B cell (primary cell): ENCODE measurements around the gene TIA1. TPM values are rescaled to one million over a fixed set of nuclear protein-coding genes. Genes with fewer than 3 reads are reported as not detected.

Experiments used
- ATAC-seq: fragments of 200-7000 bp; cut with Tn5 transposase; one replicate; pipeline ENCODE4 v1.10.0; 2021; ENCODE audit warnings: low read depth, mild to moderate bottlenecking, moderate number of reproducible peaks, moderate library complexity
- CTCF ChIA-PET: fragments of 350-600 bp; sonication (Branson Sonifier 250); formaldehyde crosslinking; loops from one replicate; lab custom pipeline; 2021; ENCODE audit warnings: antibody characterized with exemption, inconsistent platforms; lab: Charles Lee
- POLR2A ChIA-PET: fragments of 350-600 bp; sonication (Branson Sonifier 250); formaldehyde crosslinking; loops from one replicate; lab custom pipeline; 2021; ENCODE audit warnings: antibody characterized with exemption; lab: Charles Lee
- DNase-seq: peaks from one replicate; pipeline ENCODE4 v3.0.0; 2013
- H2AFZ ChIP-seq: 2 replicates; pipeline ENCODE4 v1.6.1; 2012; ENCODE audit warnings: mild to moderate bottlenecking, low read depth, low read length; ENCODE audit not compliant: insufficient read depth, poor library complexity, severe bottlenecking
- H3K27ac ChIP-seq, 2 donors: 1 replicate in 1 of 2; 2 replicates in 1 of 2; pipeline ENCODE4 v1.5.1; 2012 to 2013; ENCODE audit warnings: low read length in 2 of 2, mild to moderate bottlenecking in 2 of 2, moderate library complexity in 1 of 2
- H3K27me3 ChIP-seq, 4 experiments: fragments of 200-600 bp in 1 of 4; sonication (generic) in 1 of 4; replicated peaks in 1 of 4; 1 replicate in 2 of 4; 2 replicates in 2 of 4; pipeline versions ENCODE4 v1.6.1 to v1.7.0; 2013 to 2016; ENCODE audit warnings: low read length in 3 of 4, mild to moderate bottlenecking in 2 of 4, mixed read lengths in 1 of 4, moderate library complexity in 1 of 4; ENCODE audit not compliant: insufficient read depth in 4 of 4, control insufficient read depth in 3 of 4; ENCODE audit errors: control extremely low read depth in 1 of 4
- H3K36me3 ChIP-seq, 2 experiments: replicated peaks in 1 of 2; 1 replicate in 1 of 2; 2 replicates in 1 of 2; pipeline versions ENCODE4 v1.6.1 to v1.7.1; 2013; ENCODE audit warnings: low read length in 1 of 2; ENCODE audit not compliant: insufficient read depth in 2 of 2, control insufficient read depth in 1 of 2; ENCODE audit errors: control extremely low read depth in 1 of 2, extremely low read depth in 1 of 2
- H3K4me1 ChIP-seq, 2 donors: fragments of 200-600 bp in 1 of 2; sonication (generic) in 1 of 2; 1 replicate in 1 of 2; 2 replicates in 1 of 2; pipeline versions ENCODE4 v1.5.1 to v1.6.1; 2013 to 2017; ENCODE audit warnings: low read length in 2 of 2; ENCODE audit not compliant: control insufficient read depth in 2 of 2, insufficient read depth in 2 of 2
- H3K4me2 ChIP-seq: replicated peaks from 2 replicates; pipeline ENCODE3; 2012; ENCODE audit warnings: mild to moderate bottlenecking, low read depth, low read length; ENCODE audit not compliant: poor library complexity, severe bottlenecking
- H3K4me3 ChIP-seq, 5 experiments: fragments of 200-600 bp in 1 of 5; sonication (generic) in 1 of 5; 1 replicate in 3 of 5; 2 replicates in 2 of 5; pipeline versions ENCODE4 v1.5.1 to v1.7.0; 2011 to 2016; ENCODE audit warnings: low read length in 4 of 5, mild to moderate bottlenecking in 4 of 5, low read depth in 2 of 5, control low read depth in 1 of 5, moderate library complexity in 1 of 5; ENCODE audit not compliant: insufficient read depth in 1 of 5; ENCODE audit errors: control extremely low read depth in 1 of 5, extremely low read depth in 1 of 5
- H3K79me2 ChIP-seq: fragments of 200-600 bp; sonication (generic); one replicate; pipeline ENCODE4 v1.6.0; 2016; ENCODE audit warnings: low read length; ENCODE audit not compliant: control insufficient read depth, insufficient read depth
- H3K9ac ChIP-seq: fragments of 200-600 bp; sonication (generic); 2 replicates; pipeline ENCODE4 v1.6.1; 2017; ENCODE audit warnings: mild to moderate bottlenecking, low read length, moderate library complexity
- H3K9me3 ChIP-seq, 3 donors: one replicate each; pipeline versions ENCODE4 v1.6.1 to v1.7.1; 2013; ENCODE audit warnings: low read length in 2 of 3; ENCODE audit not compliant: control insufficient read depth in 2 of 3, insufficient read depth in 1 of 3; ENCODE audit errors: control extremely low read depth in 1 of 3
- H4K20me1 ChIP-seq: 2 replicates; pipeline ENCODE4 v1.6.0; 2012; ENCODE audit warnings: mild to moderate bottlenecking, low read length; ENCODE audit not compliant: insufficient read depth, control insufficient read depth, poor library complexity, severe bottlenecking
- H3K27ac Mint-ChIP-seq: one replicate; pipeline ENCODE4 v1.8.0; 2021; ENCODE audit warnings: mixed read lengths
- H3K27me3 Mint-ChIP-seq: one replicate; pipeline ENCODE4 v1.8.0; 2021; ENCODE audit warnings: mixed read lengths
- H3K4me1 Mint-ChIP-seq: one replicate; pipeline ENCODE4 v1.8.0; 2021; ENCODE audit warnings: mixed read lengths
- H3K4me3 Mint-ChIP-seq: one replicate; pipeline ENCODE4 v1.8.0; 2021; ENCODE audit warnings: mixed read lengths
- H3K9me3 Mint-ChIP-seq: one replicate; pipeline ENCODE4 v1.8.0; 2022; ENCODE audit warnings: mixed read lengths; ENCODE audit not compliant: insufficient read depth
- CTCF ChIP-seq: fragments of 200-600 bp; IDR thresholded peaks from one replicate; pipeline ENCODE4 v1.8.0; 2022; ENCODE audit warnings: antibody characterized with exemption, mild to moderate bottlenecking
- EZH2 ChIP-seq: IDR thresholded peaks from 2 replicates; pipeline ENCODE4 v1.6.1; 2012; ENCODE audit warnings: borderline replicate concordance, low read depth, mild to moderate bottlenecking, moderate library complexity, low read length; ENCODE audit not compliant: insufficient read depth, poor library complexity, severe bottlenecking
- WGBS: methylation state at CpG from one replicate; pipeline ENCODE4 v1.1.5; 2013; ENCODE audit warnings: missing lambda C conversion rate; ENCODE audit not compliant: insufficient coverage; 5-methylcytosine and 5-hydroxymethylcytosine counted together
- intact Hi-C: fragments of 100-400 bp; cut with micrococcal nuclease; formaldehyde crosslinking; loops from one replicate; pipeline ENCODE4 v1.10.0; 2022
- polyA plus RNA-seq: library from polyadenylated mRNA; depleted of rRNA; stranded (reverse); fragments of >200 nt; gene quantifications from 2 replicates; pipeline ENCODE4 v1.2.3, GENCODE V29; 2012
- total RNA-seq, 2 donors: library from RNA; stranded (reverse); fragments of 120-200 nt in 1 of 2; gene quantifications; 1 replicate in 1 of 2; 2 replicates in 1 of 2; pipeline versions ENCODE4 v1.2.3 to v1.2.4, GENCODE V29; 2013 to 2022

The TIA1 gene
- total and polyA plus RNA-seq, 2 donors (not counting 1 experiment from before 2014, with no cell fraction given) = 113 to 214 TPM

GRCh38 chr2:70250434-70250833, 2.0 kb upstream of the TIA1 start:
- H3K9me3 Mint-ChIP-seq = no peaks in the 10 kb centered on the region
- no peaks in the 10 kb centered on the region for H3K27me3 ChIP-seq
- no peaks in the 10 kb centered on the region for H3K27me3 Mint-ChIP-seq
- H3K4me1 ChIP-seq = peaks cover 13 to 17% of the 10 kb centered on the region in 2 donors
- CTCF ChIA-PET = interaction anchor here (0.8 to 2.4 kb wide), 2 partner anchors 13 to 336 kb away, joined by 3 to 10 read pairs; partner anchors contain the start of gene MXD1
- POLR2A ChIA-PET = interaction anchor here (4.1 kb wide), 1 partner anchor 7 kb away, joined by 20 read pairs; the partner anchor contains the start of gene PCYOX1
- 80% methylated on average over 1 of the region's 16 CpGs for WGBS
- H3K27ac Mint-ChIP-seq = no peak overlapping the region
- peaks cover 0 to 2% of the 10 kb centered on the region in 2 experiments for H3K36me3 ChIP-seq
- H3K9ac ChIP-seq = no peak overlapping the region
- H3K27ac ChIP-seq = no peak overlapping the region
- no peak overlapping the region for H3K4me3 Mint-ChIP-seq
- ATAC-seq = no peak
- H3K79me2 ChIP-seq = peaks cover 30% of the 10 kb centered on the region
- TF ChIP-seq CTCF (no peak), EZH2 (no peak)
- no peak for DNase-seq
- no peak overlapping the region for H3K4me2 ChIP-seq
- intact Hi-C loops = no loop called here
- no peak overlapping the region for H2AFZ ChIP-seq
- H3K4me1 Mint-ChIP-seq = peaks cover 22% of the 10 kb centered on the region
- H4K20me1 ChIP-seq = no peaks in the 10 kb centered on the region
- no peaks in the 10 kb centered on the region for H3K9me3 ChIP-seq
- no peak overlapping the region for H3K4me3 ChIP-seq
